ENCODE results near the gene GULP1.
A peak's percentile ranks its signal among the peaks of the same experiment; 100 is the strongest.

Gene GULP1

GRCh38 chr2:188277786-188278185, 13.9 kb upstream of the GULP1 start (continued):
- TF ChIP-seq PATZ1 (tag by site-specific recombination; IDR thresholded peaks at IDR 0.05) = no peak
- TF ChIP-seq ZNF707 (tag by site-specific recombination; IDR thresholded peaks at IDR 0.05) = no peak
- no peak for TF ChIP-seq ZNF580 (tag by site-specific recombination; IDR thresholded peaks at IDR 0.05)

- Histone ChIP-seq H3K4me1 (ENCODE audit: control insufficient read depth, insufficient read depth, low read length) (no peaks in the 10 kb centered on the region), H3K4me3 (ENCODE audit: low read depth, low read length) (no peak overlapping the region), H3K27ac (ENCODE audit: extremely low read depth, low read depth, low read length) (no peak overlapping the region), H3K9me3 (ENCODE audit: control insufficient read depth, insufficient read depth, low read depth, low read length) (no peaks in the 10 kb centered on the region), H3K36me3 (ENCODE audit: control insufficient read depth in 2 of 2, insufficient read depth in 1 of 2, low read length in 2 of 2) (no peaks in the 10 kb centered on the region)
- ChIA-PET CTCF (no interaction called here), POLR2A (interaction anchor here (1.5 kb wide), 1 partner anchor 14 kb away, joined by 4 read pairs; the partner anchor contains the start of gene GULP1)
- TF ChIP-seq SP2 (tag by site-specific recombination; IDR thresholded peaks at IDR 0.05) = no peak
- no peak for TF ChIP-seq ZNF488 (tag by site-specific recombination; IDR thresholded peaks at IDR 0.05)
- no peak for TF ChIP-seq ZBTB48 (tag by site-specific recombination; IDR thresholded peaks at IDR 0.05)
These were observed 13.1 kb upstream of the GULP1 start for GRCh38 chr2:188278388-188279092.

- ChIA-PET POLR2A (interaction anchor here (1.5 kb wide), 1 partner anchor 13 kb away, joined by 4 read pairs; the partner anchor contains the start of gene GULP1), CTCF (no interaction called here)
- H3K4me3 ChIP-seq (ENCODE audit: low read depth, low read length) = no peak overlapping the region
- H3K4me1 ChIP-seq (ENCODE audit: control insufficient read depth, insufficient read depth, low read length) = no peaks in the 10 kb centered on the region
- 0 out of 2 replicates have a peak, but pooled peaks have one; percentile 12 for TF ChIP-seq ZNF664 (tag by site-specific recombination; IDR thresholded peaks at IDR 0.05)
- no peak for TF ChIP-seq ZNF366 (tag by site-specific recombination; conservative IDR thresholded peaks at IDR 0.05)
- TF ChIP-seq ZFP69B (tag by site-specific recombination; IDR thresholded peaks at IDR 0.05) = no peak
- TF ChIP-seq ZEB2 (tag by site-specific recombination; IDR thresholded peaks at IDR 0.05) = no peak
- TF ChIP-seq ZNF555 (tag by site-specific recombination; conservative IDR thresholded peaks at IDR 0.05) = no peak
- no peak for TF ChIP-seq ZNF585B (tag by site-specific recombination; IDR thresholded peaks at IDR 0.05)
- TF ChIP-seq MYNN (tag by site-specific recombination; IDR thresholded peaks at IDR 0.05; ENCODE audit: borderline replicate concordance) = no peak
- H3K9me3 ChIP-seq (ENCODE audit: control insufficient read depth, insufficient read depth, low read depth, low read length) = no peaks in the 10 kb centered on the region
- H3K36me3 ChIP-seq (ENCODE audit: control insufficient read depth in 2 of 2, insufficient read depth in 1 of 2, low read length in 2 of 2) = no peaks in the 10 kb centered on the region
- H3K27ac ChIP-seq (ENCODE audit: extremely low read depth, low read depth, low read length) = no peak overlapping the region
These were observed 12.6 kb upstream of the GULP1 start for GRCh38 chr2:188279093-188279445.

DNA sequence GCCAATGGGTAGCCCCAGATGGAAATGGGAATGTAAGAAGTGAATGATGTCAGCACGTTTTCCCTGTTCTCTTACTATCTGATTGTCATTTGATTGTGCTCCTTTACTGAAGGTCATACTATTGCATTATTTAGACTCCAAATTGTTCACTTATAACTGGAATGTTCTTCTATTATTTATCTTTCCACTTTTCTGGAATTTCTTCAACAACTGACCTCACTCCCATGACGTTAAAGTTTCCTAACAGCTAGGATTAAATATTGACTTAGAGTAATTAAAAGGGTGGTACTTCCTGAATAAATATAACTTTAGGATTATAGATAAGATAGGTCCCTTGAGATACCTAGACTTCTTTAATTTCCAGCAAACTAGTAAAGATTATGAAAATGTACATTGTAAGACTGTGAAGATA, 10.9 kb upstream of the GULP1 start:
- POLR2A ChIA-PET = interaction anchor here (1.3 to 1.9 kb wide), 2 partner anchors 11 to 12 kb away, joined by 4 to 6 read pairs; partner anchors contain the start of gene GULP1
- TF ChIP-seq ZNF311 (tag by site-specific recombination; IDR thresholded peaks at IDR 0.05; ENCODE audit: borderline replicate concordance) (no peak), ZNF747 (tag by site-specific recombination; IDR thresholded peaks at IDR 0.05) (no peak), PRDM10 (tag by site-specific recombination; IDR thresholded peaks at IDR 0.05) (0 out of 2 replicates have a peak, but pooled peaks have one; percentile 19), ZNF677 (tag by site-specific recombination; IDR thresholded peaks at IDR 0.05) (no peak), ZNF629 (tag by site-specific recombination; IDR thresholded peaks at IDR 0.05) (peak; percentile 33; the same call in 1 of the 2 replicates)
- H3K4me3 ChIP-seq (ENCODE audit: low read depth, low read length) = no peak overlapping the region
- no peaks in the 10 kb centered on the region for H3K36me3 ChIP-seq (ENCODE audit: control insufficient read depth in 2 of 2, insufficient read depth in 1 of 2, low read length in 2 of 2)
- H3K9me3 ChIP-seq (ENCODE audit: control insufficient read depth, insufficient read depth, low read depth, low read length) = no peaks in the 10 kb centered on the region
- H3K4me1 ChIP-seq (ENCODE audit: control insufficient read depth, insufficient read depth, low read length) = no peaks in the 10 kb centered on the region
- CTCF ChIA-PET = no interaction called here
- H3K27ac ChIP-seq (ENCODE audit: extremely low read depth, low read depth, low read length) = no peak overlapping the region

Measured in HEK293 (cell line).